CD4-positive, alpha-beta T cell (primary cell): ENCODE results near the gene CPNE4. TPM values are rescaled to one million over a fixed set of nuclear protein-coding genes. Genes with fewer than 3 reads are reported as not detected.

Experiments
- ATAC-seq: fragments of 200-7000 bp; cut with Tn5 transposase; one replicate; pipeline ENCODE4 v1.10.0; 2022; ENCODE audit warnings: mild to moderate bottlenecking; ENCODE audit not compliant: poor library complexity
- CTCF ChIA-PET: fragments of 350-600 bp; sonication (Branson Sonifier 250); formaldehyde crosslinking; loops from one replicate; lab custom pipeline; 2021; ENCODE audit warnings: antibody characterized with exemption, inconsistent platforms; lab: Charles Lee
- POLR2A ChIA-PET: fragments of 350-600 bp; sonication (Branson Sonifier 250); formaldehyde crosslinking; loops from one replicate; lab custom pipeline; 2021; ENCODE audit warnings: antibody characterized with exemption, inconsistent platforms; lab: Charles Lee
- DNase-seq, 14 experiments: peaks; one replicate each; pipeline ENCODE4 v3.0.0-alpha.2; 2013 to 2020; ENCODE audit warnings: mixed read lengths in 2 of 14
- H3K27ac ChIP-seq, 2 donors: one replicate each; pipeline versions ENCODE4 v1.5.1 to v1.7.0; 2013; ENCODE audit warnings: low read length in 2 of 2, low read depth in 1 of 2, mild to moderate bottlenecking in 1 of 2
- H3K27me3 ChIP-seq, 2 experiments: 1 replicate in 1 of 2; 2 replicates in 1 of 2; pipeline versions ENCODE4 v1.6.1 to v1.7.0; 2013; ENCODE audit warnings: low read length in 2 of 2, control low read depth in 1 of 2, mild to moderate bottlenecking in 1 of 2, moderate library complexity in 1 of 2; ENCODE audit not compliant: insufficient read depth in 2 of 2, control insufficient read depth in 1 of 2
- H3K36me3 ChIP-seq: one replicate; pipeline ENCODE4 v1.6.1; 2013; ENCODE audit warnings: low read length, control low read depth; ENCODE audit not compliant: insufficient read depth
- H3K4me1 ChIP-seq: one replicate; pipeline ENCODE4 v1.6.1; 2013; ENCODE audit warnings: low read length, control low read depth; ENCODE audit not compliant: insufficient read depth
- H3K4me3 ChIP-seq: one replicate; pipeline ENCODE4 v1.5.1; 2013; ENCODE audit warnings: mild to moderate bottlenecking, low read length, moderate library complexity
- H3K9me3 ChIP-seq, 2 experiments: 1 replicate in 1 of 2; 2 replicates in 1 of 2; pipeline versions ENCODE4 v1.6.1 to v1.7.0; 2013; ENCODE audit warnings: low read length in 2 of 2, mild to moderate bottlenecking in 2 of 2, control low read depth in 1 of 2, moderate library complexity in 1 of 2; ENCODE audit not compliant: control insufficient read depth in 1 of 2, insufficient read depth in 1 of 2
- H3K27ac Mint-ChIP-seq: one replicate; pipeline ENCODE4 v1.8.0; 2020; ENCODE audit warnings: mixed read lengths
- H3K27me3 Mint-ChIP-seq: one replicate; pipeline ENCODE4 v1.8.0; 2021; ENCODE audit warnings: mixed read lengths
- H3K36me3 Mint-ChIP-seq: one replicate; pipeline ENCODE4 v1.8.0; 2021; ENCODE audit warnings: low read depth, mixed read lengths
- H3K4me1 Mint-ChIP-seq: one replicate; pipeline ENCODE4 v1.8.0; 2021; ENCODE audit warnings: low read depth, mixed read lengths
- H3K4me3 Mint-ChIP-seq: one replicate; pipeline ENCODE4 v1.8.0; 2020; ENCODE audit warnings: mild to moderate bottlenecking, mixed read lengths
- H3K9me3 Mint-ChIP-seq: one replicate; pipeline ENCODE4 v1.8.0; 2020; ENCODE audit warnings: mixed read lengths
- CTCF ChIP-seq: fragments of 200-600 bp; IDR thresholded peaks from one replicate; pipeline ENCODE4 v1.8.0; 2022; ENCODE audit warnings: antibody characterized with exemption, mild to moderate bottlenecking
- intact Hi-C, 2 experiments: fragments of 100-400 bp; cut with DNase I in 1 of 2; cut with micrococcal nuclease in 1 of 2; formaldehyde crosslinking; loops; one replicate each; pipeline versions ENCODE4 v1.15.1 to v1.9.0; 2023 to 2025; cut with DNase I, micrococcal nuclease
- total RNA-seq, 174 experiments: library from RNA in 2 of 174; stranded (reverse) in 2 of 174; gene quantifications; one replicate each; pipeline ENCODE4 v1.2.3 and lab custom pipeline; 2021 to 2026

CPNE4 gene
- total RNA-seq, 2 experiments from 2014 or later, result not detected

GRCh38 chr3:131713416-131714123 lies 321.2 kb downstream of the CPNE4 start:
- no peaks in the 10 kb centered on the region for H3K9me3 Mint-ChIP-seq
- DNase-seq, result no peak
- ChIA-PET POLR2A (interaction anchor here (0.6 kb wide), 1 partner anchor 672 kb away, joined by 4 read pairs; no protein-coding TSS in a partner anchor), CTCF (no interaction called here)
- no peaks in the 10 kb centered on the region for H3K36me3 Mint-ChIP-seq
- intact Hi-C loops, result no loop called here
- Histone ChIP-seq H3K4me3 (no peak overlapping the region), H3K4me1 (no peaks in the 10 kb centered on the region), H3K36me3 (no peaks in the 10 kb centered on the region), H3K9me3 (no peaks in the 10 kb centered on the region), H3K27ac (no peak overlapping the region), H3K27me3 (no peaks in the 10 kb centered on the region)
- no peak for TF ChIP-seq CTCF
- ATAC-seq, result no peak
- peaks cover 6% of the 10 kb centered on the region for H3K27me3 Mint-ChIP-seq
- H3K27ac Mint-ChIP-seq, result no peak overlapping the region
- H3K4me1 Mint-ChIP-seq, result no peaks in the 10 kb centered on the region
- no peak overlapping the region for H3K4me3 Mint-ChIP-seq

- no peak for TF ChIP-seq CTCF
- no peaks in the 10 kb centered on the region for H3K36me3 Mint-ChIP-seq
- H3K27ac Mint-ChIP-seq, result no peak overlapping the region
- intact Hi-C loops, result no loop called here
- no peaks in the 10 kb centered on the region for H3K9me3 Mint-ChIP-seq
- ATAC-seq (no peak), DNase-seq (no peak)
- CTCF ChIA-PET, result no interaction called here
- H3K36me3 ChIP-seq, result no peaks in the 10 kb centered on the region
- H3K4me3 Mint-ChIP-seq, result no peak overlapping the region
- H3K4me1 ChIP-seq, result no peaks in the 10 kb centered on the region
- H3K27ac ChIP-seq, result no peak overlapping the region
- peaks cover 14% of the 10 kb centered on the region for H3K27me3 Mint-ChIP-seq
- no peaks in the 10 kb centered on the region for H3K4me1 Mint-ChIP-seq
- POLR2A ChIA-PET, result no interaction called here
- H3K4me3 ChIP-seq, result no peak overlapping the region
- no peaks in the 10 kb centered on the region for H3K27me3 ChIP-seq
- no peaks in the 10 kb centered on the region for H3K9me3 ChIP-seq
Observed at GRCh38 chr3:131712662-131713061, 322.2 kb downstream of the CPNE4 start.

GRCh38 chr3:131711114-131711768 lies 323.6 kb downstream of the CPNE4 start:
- no peak overlapping the region for H3K4me3 ChIP-seq
- Mint-ChIP-seq H3K9me3 (no peaks in the 10 kb centered on the region), H3K27ac (no peak overlapping the region), H3K4me3 (no peak overlapping the region), H3K4me1 (no peaks in the 10 kb centered on the region), H3K27me3 (peaks cover 22% of the 10 kb centered on the region), H3K36me3 (no peaks in the 10 kb centered on the region)
- ChIA-PET POLR2A (no interaction called here), CTCF (no interaction called here)
- DNase-seq (no peak), ATAC-seq (no peak)
- no peaks in the 10 kb centered on the region for H3K4me1 ChIP-seq
- H3K9me3 ChIP-seq, result no peaks in the 10 kb centered on the region
- no peak overlapping the region for H3K27ac ChIP-seq
- no peaks in the 10 kb centered on the region for H3K36me3 ChIP-seq
- intact Hi-C loops, result no loop called here
- peaks cover 0 to 4% of the 10 kb centered on the region in 2 experiments for H3K27me3 ChIP-seq
- TF ChIP-seq CTCF, result no peak
